ENCODE results near the gene CENPS.
"Not testable (repeated sequence)": the region's sequence is repeated elsewhere in the genome, so short reads cannot be mapped to it uniquely, and the experiment has no call there.

Gene CENPS

DNA sequence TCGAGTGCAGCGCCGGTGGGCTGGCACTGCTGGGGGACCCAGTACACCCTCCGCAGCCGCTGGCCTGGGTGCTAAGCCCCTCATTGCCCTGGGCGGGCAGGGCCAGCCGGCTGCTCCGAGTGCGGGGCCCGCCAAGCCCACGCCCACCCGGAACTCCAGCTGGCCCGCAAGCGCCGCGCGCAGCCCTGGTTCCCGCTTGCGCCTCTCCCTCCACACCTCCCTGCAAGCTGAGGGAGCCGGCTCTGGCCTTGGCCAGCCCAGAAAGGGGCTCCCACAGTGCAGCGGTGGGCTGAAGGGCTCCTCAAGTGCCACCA is 3.7 kb upstream of the CENPS start:
- H3K27me3 Mint-ChIP-seq; H3K36me3 Mint-ChIP-seq (ENCODE audit: insufficient read depth); H3K27ac Mint-ChIP-seq (ENCODE audit: low read depth); H3K4me1 Mint-ChIP-seq; H3K4me3 Mint-ChIP-seq; ATAC-seq (replicated peaks; ENCODE audit: extremely low read depth, poor library complexity, severe bottlenecking); DNase-seq (ENCODE audit: low spot score in 2 of 2); H3K9me3 Mint-ChIP-seq: not testable (repeated sequence)

DNA sequence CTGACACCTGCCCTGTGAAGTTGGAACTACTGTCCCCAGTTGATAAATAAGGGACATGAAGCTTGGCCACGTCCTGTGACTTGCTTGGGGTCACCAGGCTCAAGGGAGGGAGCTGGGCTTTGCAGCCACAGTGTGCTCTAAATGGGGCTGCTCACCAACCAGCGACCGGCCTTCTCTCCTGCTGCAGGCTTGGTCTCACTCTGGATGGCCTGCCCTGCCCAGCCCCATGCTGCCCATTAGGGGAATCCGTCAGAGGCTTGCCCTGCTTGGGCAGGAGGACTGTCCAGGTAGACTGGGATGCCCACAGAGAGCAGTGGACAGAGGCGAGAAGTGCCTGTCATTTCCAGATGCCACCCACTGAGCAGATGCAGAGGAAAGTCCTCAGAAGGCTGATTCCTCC is 1.2 kb upstream of the CENPS start:
- H3K9me3 Mint-ChIP-seq: no peaks in the 10 kb centered on the region
- ATAC-seq (replicated peaks; ENCODE audit: extremely low read depth, poor library complexity, severe bottlenecking): no peak
- peaks cover 8% of the 10 kb centered on the region for H3K4me1 Mint-ChIP-seq
- peaks cover 10% of the 10 kb centered on the region for H3K36me3 Mint-ChIP-seq (ENCODE audit: insufficient read depth)
- no peak overlapping the region for H3K27ac Mint-ChIP-seq (ENCODE audit: low read depth)
- no peak for DNase-seq (ENCODE audit: low spot score in 2 of 2)
- H3K27me3 Mint-ChIP-seq: no peaks in the 10 kb centered on the region
- peak overlapping the region; percentile 89 for H3K4me3 Mint-ChIP-seq

DNA sequence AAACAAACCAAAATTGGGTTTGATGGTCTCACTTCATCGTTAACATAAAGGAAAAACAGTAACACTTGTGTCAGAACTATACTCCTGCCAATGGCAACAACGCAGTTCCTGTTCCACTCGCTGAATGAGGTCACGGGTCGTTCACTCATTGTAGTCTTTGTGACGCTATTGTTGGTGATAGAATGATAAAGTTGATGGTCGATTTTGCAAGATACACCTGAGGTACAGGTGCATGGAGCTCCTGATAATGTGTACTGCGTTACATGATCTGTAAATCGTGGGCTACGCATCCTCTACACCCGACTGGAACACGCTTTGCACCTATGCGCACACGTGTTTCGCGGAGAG is 391 bp upstream of the CENPS start:
- H3K4me3 Mint-ChIP-seq: peak overlapping the region; percentile 89
- H3K9me3 Mint-ChIP-seq: no peaks in the 10 kb centered on the region
- peak overlapping the region; percentile 80 for H3K27ac Mint-ChIP-seq (ENCODE audit: low read depth)
- no peaks in the 10 kb centered on the region for H3K27me3 Mint-ChIP-seq
- no peak for DNase-seq (ENCODE audit: low spot score in 2 of 2)
- peaks cover 10% of the 10 kb centered on the region for H3K36me3 Mint-ChIP-seq (ENCODE audit: insufficient read depth)
- H3K4me1 Mint-ChIP-seq: peaks cover 8% of the 10 kb centered on the region
- peak; percentile 8 for ATAC-seq (replicated peaks; ENCODE audit: extremely low read depth, poor library complexity, severe bottlenecking)

DNA sequence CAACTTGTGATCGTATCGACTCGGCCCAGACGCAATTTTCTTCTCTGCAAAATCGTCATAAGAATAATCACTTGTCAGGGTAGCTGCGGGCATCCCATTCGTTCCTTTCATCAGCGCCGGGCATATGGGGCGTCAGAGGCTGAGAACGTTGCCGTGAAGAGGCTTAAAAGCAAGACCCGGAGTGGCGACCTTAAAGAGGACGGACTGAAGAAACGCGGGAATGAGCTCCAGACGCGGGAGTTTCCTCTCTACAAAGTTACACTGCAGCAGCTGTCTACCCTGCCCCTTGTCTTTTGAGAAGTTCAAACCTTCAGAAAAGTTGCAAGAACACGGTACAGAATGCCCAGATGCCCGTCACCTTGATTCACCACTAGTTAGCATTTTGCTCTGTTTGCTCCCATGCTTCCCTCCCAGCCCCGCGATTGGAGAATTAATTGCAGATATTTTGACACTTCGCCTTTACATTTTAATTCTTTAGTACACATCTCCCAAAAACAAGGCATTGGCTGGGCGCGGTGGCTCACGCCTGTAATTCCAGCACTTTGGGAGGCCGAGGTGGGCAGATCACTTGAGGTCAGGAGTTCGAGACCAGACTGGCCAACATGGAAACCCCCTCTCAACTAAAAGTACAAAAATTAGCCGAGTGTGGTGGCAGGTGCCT is 967 bp downstream of the CENPS start:
- DNase-seq (ENCODE audit: low spot score in 2 of 2) (no peak), ATAC-seq (replicated peaks; ENCODE audit: extremely low read depth, poor library complexity, severe bottlenecking) (peak; percentile 3)
- H3K36me3 Mint-ChIP-seq (ENCODE audit: insufficient read depth): peaks cover 10% of the 10 kb centered on the region
- peak overlapping the region; percentile 80 for H3K27ac Mint-ChIP-seq (ENCODE audit: low read depth)
- H3K4me1 Mint-ChIP-seq: peaks cover 8% of the 10 kb centered on the region
- peak overlapping the region; percentile 89 for H3K4me3 Mint-ChIP-seq
- no peaks in the 10 kb centered on the region for H3K27me3 Mint-ChIP-seq
- no peaks in the 10 kb centered on the region for H3K9me3 Mint-ChIP-seq

DNA sequence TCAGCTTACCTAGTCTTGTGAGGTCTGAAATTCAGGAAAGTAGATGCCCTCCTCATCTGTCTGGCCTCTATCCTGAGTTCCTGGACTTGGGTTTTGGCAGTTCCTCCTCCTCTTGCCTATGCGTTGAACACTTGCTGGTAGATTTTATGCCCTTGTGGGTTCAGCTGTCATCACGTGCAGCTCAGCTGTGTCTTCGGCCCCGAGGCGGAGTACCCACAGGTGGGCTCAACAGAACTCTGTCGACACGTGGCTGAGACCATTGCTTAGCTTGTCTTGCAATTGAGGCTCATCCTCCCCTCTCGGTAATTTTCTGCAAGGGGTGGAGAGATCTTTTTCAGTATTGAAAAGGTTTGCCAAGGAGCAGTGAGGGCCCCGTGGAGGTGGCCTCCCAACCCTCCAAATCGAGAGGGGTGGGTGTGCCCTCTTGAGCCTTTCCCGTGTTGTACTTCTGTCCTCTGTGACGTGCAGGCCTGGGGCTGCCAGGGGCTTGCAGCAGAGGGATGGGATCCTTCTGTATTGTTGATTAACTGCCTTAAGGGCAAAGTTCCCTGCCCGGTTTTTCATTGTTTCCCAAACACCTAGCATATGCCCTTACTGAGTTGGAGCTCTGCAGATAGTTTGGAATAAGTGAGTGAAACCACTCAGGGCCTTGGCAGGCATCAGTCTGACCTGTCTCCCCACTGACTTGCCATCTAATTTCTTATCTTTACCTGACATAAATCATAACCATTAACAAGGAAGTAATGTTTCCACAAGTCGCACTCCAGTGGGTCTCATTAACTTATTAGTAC is 2.9 kb downstream of the CENPS start:
- Mint-ChIP-seq H3K27ac (ENCODE audit: low read depth) (no peak overlapping the region), H3K4me3 (no peak overlapping the region), H3K4me1 (peaks cover 8% of the 10 kb centered on the region), H3K9me3 (no peaks in the 10 kb centered on the region), H3K36me3 (ENCODE audit: insufficient read depth) (peaks cover 11% of the 10 kb centered on the region), H3K27me3 (no peaks in the 10 kb centered on the region)
- DNase-seq (ENCODE audit: low spot score in 2 of 2): no peak
- ATAC-seq (replicated peaks; ENCODE audit: extremely low read depth, poor library complexity, severe bottlenecking): no peak

DNA sequence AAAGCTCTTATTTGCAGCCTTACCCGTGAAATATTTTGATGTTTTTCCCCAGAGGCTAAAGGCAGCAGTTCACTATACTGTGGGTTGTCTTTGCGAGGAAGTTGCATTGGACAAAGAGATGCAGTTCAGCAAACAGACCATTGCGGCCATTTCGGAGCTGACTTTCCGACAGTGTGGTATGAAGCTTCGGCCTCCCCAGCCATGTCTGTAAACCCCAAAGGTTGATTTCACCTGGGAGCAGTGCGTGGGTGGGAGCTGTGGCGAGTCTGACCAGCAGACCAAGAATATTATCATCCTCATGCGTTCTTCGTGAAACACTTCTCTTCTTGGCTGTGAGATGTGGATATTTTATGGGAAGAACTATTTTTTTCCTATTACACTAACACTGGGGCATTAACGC is 3.6 kb downstream of the CENPS start:
- H3K4me3 Mint-ChIP-seq: no peak overlapping the region
- H3K27me3 Mint-ChIP-seq: no peaks in the 10 kb centered on the region
- no peak for ATAC-seq (replicated peaks; ENCODE audit: extremely low read depth, poor library complexity, severe bottlenecking)
- no peaks in the 10 kb centered on the region for H3K9me3 Mint-ChIP-seq
- H3K36me3 Mint-ChIP-seq (ENCODE audit: insufficient read depth): peaks cover 11% of the 10 kb centered on the region
- peaks cover 8% of the 10 kb centered on the region for H3K4me1 Mint-ChIP-seq
- DNase-seq (ENCODE audit: low spot score in 2 of 2): no peak
- no peak overlapping the region for H3K27ac Mint-ChIP-seq (ENCODE audit: low read depth)

DNA sequence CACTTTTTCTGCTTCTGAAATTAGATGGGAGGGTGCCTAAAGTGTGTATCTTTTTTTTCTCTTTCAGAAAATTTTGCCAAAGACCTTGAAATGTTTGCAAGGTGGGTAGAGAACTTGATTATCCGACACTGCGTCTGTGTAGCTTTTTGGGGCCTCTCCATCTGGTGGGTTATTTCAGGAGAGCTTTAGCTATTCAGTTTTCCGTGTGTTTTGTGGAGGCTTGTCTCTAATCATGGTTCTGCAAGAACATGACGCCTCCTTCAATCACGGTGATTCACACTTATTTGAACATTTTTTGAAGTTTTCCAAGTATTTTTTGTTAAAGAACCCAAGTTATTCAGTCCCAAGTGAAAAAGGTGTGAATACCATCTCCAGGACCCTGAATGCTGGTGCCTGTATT is 4.4 kb downstream of the CENPS start:
- Mint-ChIP-seq H3K27ac (ENCODE audit: low read depth) (no peak overlapping the region), H3K4me3 (no peak overlapping the region), H3K36me3 (ENCODE audit: insufficient read depth) (peaks cover 11% of the 10 kb centered on the region), H3K27me3 (no peaks in the 10 kb centered on the region), H3K4me1 (peaks cover 8% of the 10 kb centered on the region), H3K9me3 (no peaks in the 10 kb centered on the region)
- no peak for ATAC-seq (replicated peaks; ENCODE audit: extremely low read depth, poor library complexity, severe bottlenecking)
- DNase-seq (ENCODE audit: low spot score in 2 of 2): no peak

DNA sequence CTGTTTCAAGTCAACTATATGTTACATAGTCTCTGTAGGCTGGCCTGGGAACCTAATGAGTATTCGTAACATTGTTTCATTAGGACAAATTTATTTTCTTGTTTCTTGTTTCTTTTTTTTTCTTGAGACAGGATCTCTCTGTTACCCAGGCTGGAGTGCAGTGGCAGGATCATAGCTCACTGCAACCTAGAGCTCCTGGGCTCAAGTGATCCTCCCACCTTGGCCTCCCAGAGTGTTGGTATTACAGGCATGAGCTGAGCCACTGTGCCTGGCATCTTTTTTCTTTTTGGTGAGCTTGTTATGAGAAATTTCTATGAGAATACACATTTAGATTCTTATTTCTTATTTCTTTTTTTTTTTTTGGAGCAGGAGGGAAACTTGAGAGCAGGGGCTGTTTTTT is 6.8 kb downstream of the CENPS start:
- Mint-ChIP-seq H3K27me3 (no peaks in the 10 kb centered on the region), H3K4me1 (no peaks in the 10 kb centered on the region), H3K4me3 (no peak overlapping the region), H3K36me3 (ENCODE audit: insufficient read depth) (peaks cover 1% of the 10 kb centered on the region), H3K27ac (ENCODE audit: low read depth) (no peak overlapping the region), H3K9me3 (no peaks in the 10 kb centered on the region)
- no peak for DNase-seq (ENCODE audit: low spot score in 2 of 2)
- ATAC-seq (replicated peaks; ENCODE audit: extremely low read depth, poor library complexity, severe bottlenecking): no peak

DNA sequence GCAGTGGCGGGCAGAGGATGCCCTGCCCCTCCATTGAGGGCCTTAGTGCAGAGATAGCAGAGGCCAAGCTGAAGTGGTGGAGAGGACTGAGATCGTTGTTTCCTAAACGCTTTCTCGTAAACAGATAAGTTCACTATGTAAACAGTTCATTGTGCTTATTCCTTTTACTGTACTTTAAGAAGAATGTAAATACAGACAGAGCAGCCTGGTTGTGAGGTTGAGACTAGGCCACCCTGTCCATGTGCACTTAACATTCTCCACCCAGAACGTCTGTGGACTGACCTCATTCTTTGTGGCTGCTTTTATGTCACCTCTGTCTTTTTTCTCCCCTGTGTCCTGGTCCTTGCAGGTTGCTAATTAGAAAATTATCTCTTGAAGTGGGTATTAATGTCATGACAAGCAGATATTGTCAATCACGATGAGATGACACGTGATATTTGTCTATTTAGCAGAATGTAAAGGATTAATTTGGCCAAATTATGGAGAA is 8.5 kb downstream of the CENPS start:
- Mint-ChIP-seq H3K4me3 (no peak overlapping the region), H3K36me3 (ENCODE audit: insufficient read depth) (peaks cover 1% of the 10 kb centered on the region), H3K27ac (ENCODE audit: low read depth) (no peak overlapping the region), H3K9me3 (no peaks in the 10 kb centered on the region), H3K27me3 (no peaks in the 10 kb centered on the region), H3K4me1 (no peaks in the 10 kb centered on the region)
- ATAC-seq (replicated peaks; ENCODE audit: extremely low read depth, poor library complexity, severe bottlenecking): no peak
- DNase-seq (ENCODE audit: low spot score in 2 of 2): no peak

DNA sequence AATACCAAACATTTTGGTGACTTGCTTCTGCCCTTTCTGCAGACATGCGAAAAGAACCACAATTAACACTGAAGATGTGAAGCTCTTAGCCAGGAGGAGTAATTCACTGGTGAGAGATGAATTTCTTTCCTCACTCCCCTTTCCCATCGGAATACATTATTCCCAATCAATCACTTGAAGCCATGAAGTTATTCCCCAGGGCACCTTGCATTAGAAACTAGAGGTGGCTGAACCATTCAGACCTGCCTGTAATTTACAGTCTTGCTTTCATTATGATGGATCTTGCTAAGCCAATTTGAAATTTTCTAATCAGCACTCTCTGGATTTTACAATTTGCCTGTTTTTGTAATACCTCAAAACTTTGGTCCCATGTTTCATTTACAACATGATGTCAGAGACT is 10.1 kb downstream of the CENPS start:
- no peak for ATAC-seq (replicated peaks; ENCODE audit: extremely low read depth, poor library complexity, severe bottlenecking)
- Mint-ChIP-seq H3K27ac (ENCODE audit: low read depth) (no peak overlapping the region), H3K36me3 (ENCODE audit: insufficient read depth) (peaks cover 1% of the 10 kb centered on the region), H3K4me3 (no peak overlapping the region), H3K27me3 (no peaks in the 10 kb centered on the region), H3K9me3 (no peaks in the 10 kb centered on the region), H3K4me1 (no peaks in the 10 kb centered on the region)
- no peak for DNase-seq (ENCODE audit: low spot score in 2 of 2)

DNA sequence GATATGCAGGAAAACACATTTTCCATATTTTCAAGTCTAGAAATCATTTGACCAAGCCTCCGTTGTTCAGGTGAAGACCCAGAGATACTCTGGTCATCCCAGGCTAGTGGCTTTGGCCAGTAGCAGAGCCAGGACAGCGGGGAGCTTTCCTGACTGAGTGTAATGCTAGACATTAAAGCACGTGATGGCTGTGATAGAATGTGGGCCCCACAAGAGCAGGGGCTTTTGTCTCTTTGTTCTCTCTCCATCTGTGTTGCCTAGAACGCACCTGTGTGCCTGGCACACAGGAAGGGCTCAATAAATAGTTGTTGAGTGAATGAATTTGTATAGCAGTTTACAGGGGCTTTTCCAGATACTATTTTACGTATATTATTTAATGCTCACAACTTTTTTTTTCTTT is 10.6 kb downstream of the CENPS start:
- H3K4me1 Mint-ChIP-seq: no peaks in the 10 kb centered on the region
- no peak overlapping the region for H3K27ac Mint-ChIP-seq (ENCODE audit: low read depth)
- DNase-seq (ENCODE audit: low spot score in 2 of 2) (no peak), ATAC-seq (replicated peaks; ENCODE audit: extremely low read depth, poor library complexity, severe bottlenecking) (no peak)
- H3K36me3 Mint-ChIP-seq (ENCODE audit: insufficient read depth): peaks cover 1% of the 10 kb centered on the region
- no peaks in the 10 kb centered on the region for H3K27me3 Mint-ChIP-seq
- no peaks in the 10 kb centered on the region for H3K9me3 Mint-ChIP-seq
- no peak overlapping the region for H3K4me3 Mint-ChIP-seq

DNA sequence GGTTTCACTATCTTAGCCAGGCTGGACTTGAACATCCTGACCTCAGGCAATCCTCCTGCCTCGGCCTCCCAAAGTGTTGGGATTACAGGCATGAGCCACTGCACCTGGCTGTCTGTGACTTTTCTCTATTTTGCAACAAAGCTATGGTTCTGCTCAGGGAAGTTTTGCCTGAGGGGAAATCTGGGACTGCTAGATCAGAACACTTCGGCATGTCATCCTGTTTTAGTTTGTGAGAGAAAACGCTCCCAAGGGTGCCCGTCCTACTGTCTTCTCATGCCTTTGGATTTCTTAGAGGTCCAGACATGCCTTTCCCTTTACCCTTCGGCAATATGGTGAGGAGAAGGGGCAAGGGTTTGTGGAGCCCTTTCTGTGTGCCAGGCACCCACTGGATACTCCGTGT is 14.0 kb downstream of the CENPS start:
- H3K27me3 Mint-ChIP-seq: no peaks in the 10 kb centered on the region
- H3K9me3 Mint-ChIP-seq: no peaks in the 10 kb centered on the region
- no peak for DNase-seq (ENCODE audit: low spot score in 2 of 2)
- no peaks in the 10 kb centered on the region for H3K4me1 Mint-ChIP-seq
- no peak overlapping the region for H3K27ac Mint-ChIP-seq (ENCODE audit: low read depth)
- H3K4me3 Mint-ChIP-seq: no peak overlapping the region
- ATAC-seq (replicated peaks; ENCODE audit: extremely low read depth, poor library complexity, severe bottlenecking): no peak
- H3K36me3 Mint-ChIP-seq (ENCODE audit: insufficient read depth): no peaks in the 10 kb centered on the region

DNA sequence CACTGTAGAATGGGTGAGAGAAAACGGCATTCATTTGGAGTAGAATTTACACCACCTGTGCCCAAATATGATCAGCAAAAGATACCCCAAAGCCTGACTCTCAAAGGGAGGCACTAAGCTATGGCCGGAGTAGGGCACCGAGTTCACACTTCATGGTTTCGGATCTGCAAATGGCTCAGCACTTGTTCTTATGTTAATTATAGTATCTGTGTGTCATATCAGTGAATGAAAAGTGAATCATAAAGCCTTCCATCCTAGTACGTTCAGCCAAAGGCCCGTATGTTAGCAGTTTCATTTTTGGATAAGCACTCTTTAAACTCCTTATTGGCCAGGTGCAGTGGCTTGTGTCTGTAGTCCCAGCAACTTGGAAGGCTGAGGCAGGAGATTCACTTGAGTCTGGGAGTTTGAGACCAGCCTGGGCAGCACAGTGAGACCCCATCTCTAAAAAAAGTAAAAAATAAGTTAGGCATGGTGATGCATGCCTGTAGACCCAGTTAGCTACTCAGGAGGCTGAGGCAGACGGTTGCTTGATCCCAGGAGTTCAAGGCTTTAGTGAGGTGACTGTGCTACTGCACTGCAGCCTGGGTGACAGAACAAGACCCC is 14.7 kb downstream of the CENPS start:
- Mint-ChIP-seq H3K4me3 (no peak overlapping the region), H3K27ac (ENCODE audit: low read depth) (no peak overlapping the region), H3K4me1 (no peaks in the 10 kb centered on the region), H3K27me3 (no peaks in the 10 kb centered on the region), H3K36me3 (ENCODE audit: insufficient read depth) (no peaks in the 10 kb centered on the region), H3K9me3 (no peaks in the 10 kb centered on the region)
- ATAC-seq (replicated peaks; ENCODE audit: extremely low read depth, poor library complexity, severe bottlenecking): no peak
- no peak for DNase-seq (ENCODE audit: low spot score in 2 of 2)
